Ovary (tissue), 9 donors: ENCODE data around the gene SETBP1. TPM values are rescaled to one million over a fixed set of nuclear protein-coding genes. Genes with fewer than 3 reads are reported as not detected.

ENCODE experiments used
- DNase-seq, 5 donors: peaks; one replicate each; pipeline ENCODE4 v3.0.0-alpha.2; 2019 to 2020
- H3K27ac ChIP-seq, 2 donors: fragments of 200-600 bp; one replicate each; pipeline versions ENCODE4 v1.5.1 to v1.8.0; 2019 to 2022
- H3K27me3 ChIP-seq: fragments of 200-600 bp; one replicate; pipeline ENCODE4 v1.8.0; 2022
- H3K36me3 ChIP-seq: fragments of 200-600 bp; sonication (generic); one replicate; pipeline ENCODE4 v1.5.1; 2019
- H3K4me1 ChIP-seq: one replicate; pipeline ENCODE4 v1.8.1; 2013; ENCODE audit warnings: mild to moderate bottlenecking, moderate library complexity; ENCODE audit not compliant: insufficient read depth
- H3K4me3 ChIP-seq: fragments of 200-600 bp; sonication (generic); one replicate; pipeline ENCODE4 v1.5.1; 2017
- H3K9me3 ChIP-seq, 2 donors: fragments of 200-600 bp in 1 of 2; sonication (generic) in 1 of 2; one replicate each; pipeline versions ENCODE4 v1.5.1 to v1.8.1; 2013 to 2019; ENCODE audit warnings: mild to moderate bottlenecking in 1 of 2, moderate library complexity in 1 of 2
- CTCF ChIP-seq, 3 donors: fragments of 450-650 bp in 2 of 3; fragments of 200-600 bp in 1 of 3; IDR thresholded peaks; one replicate each; pipeline versions ENCODE4 v1.5.1 to v1.8.0; 2016 to 2022; ENCODE audit warnings: antibody characterized with exemption in 3 of 3, mild to moderate bottlenecking in 1 of 3
- EP300 ChIP-seq: sonication (generic); formaldehyde crosslinking; IDR thresholded peaks from one replicate; pipeline ENCODE4 v1.6.1; 2017; ENCODE audit warnings: antibody characterized with exemption
- POLR2A ChIP-seq: fragments of 450-650 bp; IDR thresholded peaks from one replicate; pipeline ENCODE4 v1.6.1; 2017; ENCODE audit warnings: antibody characterized with exemption, mild to moderate bottlenecking, moderate library complexity
- WGBS, 3 donors: extraction: QIAGEN DNeasy Blood & Tissue Kit in 1 of 3; methylation state at CpG; one replicate each; pipeline versions ENCODE4 v1.1.5 to v1.1.7; 2013 to 2017; 5-methylcytosine and 5-hydroxymethylcytosine counted together
- intact Hi-C, 4 donors: fragments of 100-400 bp; cut with DNase I; formaldehyde crosslinking; loops; one replicate each; pipeline versions ENCODE4 v1.11.0 to v1.15.1; 2022 to 2023
- polyA plus RNA-seq, 2 donors: library from polyadenylated mRNA; stranded (reverse); fragments of 200-250 nt in 1 of 2; fragments of 350-450 nt in 1 of 2; fragmentation: Illumina TruSeq in 1 of 2; extraction: RNeasy Lipid Tissue Mini Kit (QIAGEN cat#74804) in 1 of 2; gene quantifications; one replicate each; pipeline ENCODE4 v1.2.3, GENCODE V29; 2013 to 2014
- total RNA-seq, 7 donors: library from RNA; depleted of rRNA in 2 of 7; stranded (reverse); fragments of >200 nt in 2 of 7; fragmentation: NEBNext Ultra II Directional in 3 of 7; extraction: Animal tissue kit (Norgen Biotek cat#: 25700) in 3 of 7; gene quantifications; one replicate each; pipeline versions ENCODE4 v1.1.0 to v1.2.4, GENCODE V29; 2016 to 2023
- donor health status: DM: no; HTN: no; CAD: no; lungs with moderate emphysema.
- donor health status: DM: no; HTN: no; CAD: no.
- donor health status: Bipolar disorder and iron deficiency.
- donor health status: DM: yes; HTN: yes; CAD: no.
- donor health status: DM: no; HTN: no; CAD: no.
- donor health status: DM: yes; HTN: yes; CAD: no.

The SETBP1 gene
- total and polyA plus RNA-seq, 9 donors = 7.8 to 53.7 (median 28.4) TPM

- 95 to 98% (median 96%) methylated on average over 4 of the region's 4 CpGs for WGBS, 3 donors
- Histone ChIP-seq H3K4me3 (no peak overlapping the region), H3K4me1 (peaks cover 23% of the 10 kb centered on the region), H3K27ac (no peak overlapping the region), H3K36me3 (no peaks in the 10 kb centered on the region), H3K27me3 (no peaks in the 10 kb centered on the region), H3K9me3 (no peaks in the 10 kb centered on the region)
- DNase-seq = no peak
- TF ChIP-seq POLR2A (no peak), CTCF (IDR thresholded peaks at IDR 0.05) (no peak), EP300 (no peak)
- intact Hi-C loops = no loop called here
Observed at GRCh38 chr18:44767807-44768206, 87.1 kb downstream of the SETBP1 start.

GRCh38 chr18:44770641-44771040 is 90.0 kb downstream of the SETBP1 start:
- WGBS, 3 donors = 69 to 75% (median 72%) methylated on average over 2 of the region's 2 CpGs
- TF ChIP-seq CTCF (IDR thresholded peaks at IDR 0.05) (no peak), POLR2A (no peak), EP300 (no peak)
- Histone ChIP-seq H3K4me3 (no peak overlapping the region), H3K4me1 (peaks cover 20% of the 10 kb centered on the region), H3K27me3 (no peaks in the 10 kb centered on the region), H3K36me3 (no peaks in the 10 kb centered on the region), H3K27ac (no peak overlapping the region), H3K9me3 (no peaks in the 10 kb centered on the region)
- DNase-seq = no peak
- intact Hi-C loops = no loop called here

GRCh38 chr18:44771572-44771955 is 90.9 kb downstream of the SETBP1 start:
- no peak for DNase-seq
- peaks cover 14% of the 10 kb centered on the region for H3K4me1 ChIP-seq
- H3K36me3 ChIP-seq = no peaks in the 10 kb centered on the region
- no peaks in the 10 kb centered on the region for H3K27me3 ChIP-seq
- intact Hi-C loops = no loop called here
- no peak for TF ChIP-seq CTCF (IDR thresholded peaks at IDR 0.05)
- TF ChIP-seq EP300 = no peak
- TF ChIP-seq POLR2A = no peak
- no peak overlapping the region for H3K4me3 ChIP-seq
- H3K27ac ChIP-seq = no peak overlapping the region
- no peaks in the 10 kb centered on the region for H3K9me3 ChIP-seq
- 68 to 77% (median 73%) methylated on average over 5 of the region's 5 CpGs for WGBS, 3 donors

GRCh38 chr18:44771956-44772917 is 91.5 kb downstream of the SETBP1 start:
- no peak for DNase-seq

More at GRCh38 chr18:44771956-44772917, 91.5 kb downstream of the SETBP1 start:
- WGBS, 3 donors = 67 to 85% (median 77%) methylated on average over 14 of the region's 14 CpGs
- H3K36me3 ChIP-seq = no peaks in the 10 kb centered on the region
- no peak overlapping the region for H3K27ac ChIP-seq
- no peaks in the 10 kb centered on the region for H3K9me3 ChIP-seq
- TF ChIP-seq EP300 (no peak), POLR2A (no peak), CTCF (IDR thresholded peaks at IDR 0.05) (no peak)
- intact Hi-C loops = no loop called here
- H3K27me3 ChIP-seq = no peaks in the 10 kb centered on the region
- H3K4me1 ChIP-seq = peaks cover 16% of the 10 kb centered on the region
- no peak overlapping the region for H3K4me3 ChIP-seq
